Glomerular endothelial cell (primary cell): ENCODE results near the gene SLC38A8. TPM values are rescaled to one million over a fixed set of nuclear protein-coding genes. Genes with fewer than 3 reads are reported as not detected.

ENCODE experiments used
- DNase-seq: peaks from one replicate; pipeline ENCODE4 v3.0.0-alpha.2; 2011; ENCODE audit warnings: low read depth, low spot score; ENCODE audit errors: extremely low read depth
- total RNA-seq: library from RNA; depleted of rRNA; stranded (reverse); fragments of >200 nt; gene quantifications from 2 replicates; pipeline ENCODE4 v1.2.3, GENCODE V29; 2015

Gene SLC38A8
- total RNA-seq, 1 donor from 2014 or later, result not detected

- DNase-seq, result no peak
Measured at GRCh38 chr16:84068783-84069462, 26.3 kb upstream of the SLC38A8 start.

- no peak for DNase-seq
Measured at GRCh38 chr16:84068041-84068440, 25.4 kb upstream of the SLC38A8 start.

DNA sequence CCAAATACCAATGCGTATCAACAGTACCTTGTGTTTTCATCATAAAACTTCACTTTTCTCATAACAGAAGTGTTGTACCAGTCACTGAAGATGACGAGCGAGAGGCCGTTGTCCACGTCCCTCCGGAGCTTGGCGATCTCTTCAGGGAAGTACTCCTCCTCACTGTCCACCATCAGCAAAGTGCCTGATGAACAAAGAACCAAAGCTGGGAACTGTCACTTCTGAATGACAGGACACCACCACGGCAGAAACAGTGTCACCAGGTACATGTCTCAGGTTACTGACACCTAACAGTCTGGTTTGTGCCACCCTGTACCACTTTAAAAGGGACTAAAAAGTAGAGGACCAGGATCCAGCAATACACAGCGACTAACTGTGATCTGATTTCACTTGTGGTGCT lies 25.0 kb upstream of the SLC38A8 start:
- DNase-seq, result no peak

DNA sequence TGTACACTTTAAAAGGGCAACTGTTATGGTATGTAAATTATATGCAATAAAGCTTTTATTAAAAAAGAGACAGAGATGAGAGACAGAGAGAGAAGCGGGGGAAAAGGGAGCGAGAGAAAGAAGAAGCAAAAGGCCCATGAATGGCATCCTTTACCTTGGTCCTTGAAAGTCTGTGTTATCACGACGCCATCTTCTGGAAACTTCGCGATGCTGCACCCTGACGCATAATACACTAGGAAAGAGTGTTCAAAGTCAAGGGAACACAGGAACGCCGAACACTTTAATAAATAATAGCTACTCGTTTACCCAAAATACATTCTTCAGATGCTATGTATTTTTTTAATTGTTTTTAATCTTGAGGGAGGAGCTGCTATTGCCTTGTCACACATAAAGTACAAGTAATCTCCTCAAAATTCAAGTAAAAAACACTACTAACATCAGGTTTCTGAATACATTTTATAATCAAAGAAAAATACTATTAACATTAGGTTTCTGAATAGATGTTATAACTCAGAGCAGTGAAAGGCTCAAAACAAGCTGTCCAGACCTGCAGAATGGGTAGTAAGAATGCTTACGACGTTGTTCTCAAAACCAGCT lies 23.0 kb upstream of the SLC38A8 start:
- no peak for DNase-seq

DNA sequence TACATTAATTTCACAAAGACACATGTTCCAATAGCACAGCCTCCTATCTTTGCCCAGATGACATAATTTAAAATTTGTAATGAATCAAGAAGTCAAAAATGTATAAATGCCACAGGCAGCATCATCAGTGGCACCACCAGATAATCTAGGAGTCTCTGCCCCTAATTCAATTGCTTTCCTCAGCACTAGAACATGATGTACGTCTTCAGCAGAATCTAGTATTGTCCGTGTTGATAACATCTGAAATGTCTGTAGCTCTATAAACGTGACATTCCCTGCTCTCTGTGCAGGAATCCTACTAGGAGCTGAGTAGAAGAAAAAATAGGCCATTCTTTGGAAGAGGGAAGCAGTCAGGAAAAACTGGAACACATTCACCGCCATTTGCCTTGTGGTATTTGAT lies 21.4 kb upstream of the SLC38A8 start:
- no peak for DNase-seq

DNA sequence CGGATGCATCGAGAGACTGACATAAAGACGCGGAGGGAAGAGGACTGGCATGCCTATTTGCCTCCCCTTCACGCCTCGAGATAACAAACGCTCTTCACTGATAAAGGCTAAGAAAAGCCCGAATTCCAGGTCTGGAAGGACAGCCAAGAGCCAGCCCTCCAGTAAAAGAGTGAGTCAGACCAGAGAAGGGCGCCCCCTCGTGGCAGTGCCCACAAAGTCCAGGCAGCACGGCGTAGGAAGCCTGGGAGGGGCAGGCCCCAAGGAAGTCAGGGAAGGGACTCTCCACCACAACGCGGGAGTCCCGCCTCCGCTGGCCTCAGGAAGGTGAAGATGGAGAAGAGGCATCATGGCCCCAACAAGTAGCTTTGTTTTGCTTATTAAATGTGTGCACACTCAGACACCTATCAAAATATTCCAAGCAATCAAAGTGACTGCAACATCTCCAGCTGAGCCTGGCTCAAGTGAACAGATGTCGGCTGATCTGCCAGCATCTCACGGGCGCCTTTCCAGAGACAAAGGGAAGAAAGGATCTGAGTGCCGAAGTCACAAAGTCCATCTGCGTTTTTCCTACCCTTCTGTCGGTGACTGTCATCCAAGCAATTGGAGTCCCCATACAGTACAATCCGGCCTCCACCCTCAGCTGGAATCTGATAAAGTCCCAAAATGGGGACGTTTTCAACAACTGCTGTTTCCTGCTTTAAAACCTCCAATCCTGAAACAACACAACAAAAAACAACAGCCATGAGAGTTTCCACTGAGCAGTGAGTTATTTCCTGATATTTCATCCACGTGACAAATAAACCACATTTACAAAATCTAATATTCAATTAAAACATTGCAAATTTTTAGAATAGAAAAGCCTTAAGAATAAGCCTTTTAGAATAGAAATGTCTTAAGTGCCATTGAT lies 20.4 kb upstream of the SLC38A8 start:
- no peak for DNase-seq

DNA sequence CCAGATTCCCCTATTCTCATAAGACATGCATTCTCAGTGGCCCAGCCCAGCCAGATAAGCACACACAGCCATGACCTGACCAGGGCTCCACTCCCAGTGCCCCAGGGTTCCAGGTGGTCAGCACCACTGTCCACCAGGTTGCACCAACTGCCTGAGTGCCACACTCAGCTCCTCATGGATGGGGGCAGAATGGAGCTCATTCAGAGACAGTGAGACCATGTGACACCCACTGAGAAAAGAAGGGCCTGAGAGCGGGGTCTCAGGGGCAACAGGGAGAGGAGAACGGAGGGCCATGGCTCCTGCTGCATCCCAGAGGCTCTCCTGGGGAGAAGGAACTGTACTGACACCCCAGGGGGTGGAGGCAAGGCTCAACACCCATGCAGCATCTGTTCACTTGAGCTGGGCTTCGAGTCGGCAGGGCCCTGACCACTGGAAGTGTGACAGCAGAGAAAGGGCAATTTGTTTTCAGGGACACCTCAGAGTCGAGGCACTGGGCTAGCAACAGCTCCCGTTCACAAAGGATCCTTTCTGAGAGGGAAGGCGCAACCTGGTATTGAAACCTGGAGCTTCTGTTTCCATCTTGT lies 18.7 kb upstream of the SLC38A8 start:
- no peak for DNase-seq

GRCh38 chr16:84059946-84060901 lies 17.6 kb upstream of the SLC38A8 start:
- no peak for DNase-seq

- no peak for DNase-seq
Measured at GRCh38 chr16:84059111-84059510, 16.5 kb upstream of the SLC38A8 start.

DNA sequence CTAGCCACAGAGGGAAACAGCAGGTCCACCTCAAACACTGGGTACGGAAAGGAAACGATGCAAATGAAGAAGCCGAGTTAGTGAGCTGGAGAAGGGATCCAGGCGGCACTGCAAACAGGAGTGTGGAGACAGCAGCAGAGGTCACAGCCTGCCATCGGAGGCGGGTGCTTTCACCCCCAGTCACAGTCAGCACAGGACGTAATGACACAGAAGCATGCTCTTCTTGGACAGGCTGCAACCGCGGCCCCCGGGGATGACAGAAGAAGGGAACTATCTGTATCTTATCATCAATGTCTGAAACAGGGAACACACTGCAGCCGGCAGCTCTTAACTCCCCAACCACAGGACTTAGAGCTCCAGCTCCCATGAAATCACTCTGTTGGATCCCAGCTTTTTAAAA lies 16.1 kb upstream of the SLC38A8 start:
- DNase-seq, result no peak

DNA sequence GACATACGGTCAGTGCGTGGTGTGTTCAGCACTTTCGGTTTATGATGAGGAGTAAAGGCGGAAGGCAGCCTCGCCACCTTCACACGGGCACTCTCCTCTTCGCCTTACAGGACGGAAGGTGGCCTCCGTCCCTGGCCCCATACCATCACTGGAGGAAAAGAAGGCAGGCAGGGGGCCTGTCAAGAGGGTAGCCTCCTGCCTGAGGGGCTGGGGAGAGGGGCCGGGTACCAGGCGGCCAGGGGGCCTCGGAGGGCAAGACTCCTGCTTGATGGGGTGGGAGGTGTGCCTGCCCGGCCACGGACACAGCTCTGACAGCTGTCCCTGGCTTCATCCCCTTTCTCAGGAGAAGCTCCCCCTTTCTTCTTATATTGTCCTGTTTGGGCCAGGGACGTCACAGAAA lies 15.6 kb upstream of the SLC38A8 start:
- DNase-seq, result no peak

GRCh38 chr16:84056933-84057332 lies 14.3 kb upstream of the SLC38A8 start:
- DNase-seq, result no peak

DNA sequence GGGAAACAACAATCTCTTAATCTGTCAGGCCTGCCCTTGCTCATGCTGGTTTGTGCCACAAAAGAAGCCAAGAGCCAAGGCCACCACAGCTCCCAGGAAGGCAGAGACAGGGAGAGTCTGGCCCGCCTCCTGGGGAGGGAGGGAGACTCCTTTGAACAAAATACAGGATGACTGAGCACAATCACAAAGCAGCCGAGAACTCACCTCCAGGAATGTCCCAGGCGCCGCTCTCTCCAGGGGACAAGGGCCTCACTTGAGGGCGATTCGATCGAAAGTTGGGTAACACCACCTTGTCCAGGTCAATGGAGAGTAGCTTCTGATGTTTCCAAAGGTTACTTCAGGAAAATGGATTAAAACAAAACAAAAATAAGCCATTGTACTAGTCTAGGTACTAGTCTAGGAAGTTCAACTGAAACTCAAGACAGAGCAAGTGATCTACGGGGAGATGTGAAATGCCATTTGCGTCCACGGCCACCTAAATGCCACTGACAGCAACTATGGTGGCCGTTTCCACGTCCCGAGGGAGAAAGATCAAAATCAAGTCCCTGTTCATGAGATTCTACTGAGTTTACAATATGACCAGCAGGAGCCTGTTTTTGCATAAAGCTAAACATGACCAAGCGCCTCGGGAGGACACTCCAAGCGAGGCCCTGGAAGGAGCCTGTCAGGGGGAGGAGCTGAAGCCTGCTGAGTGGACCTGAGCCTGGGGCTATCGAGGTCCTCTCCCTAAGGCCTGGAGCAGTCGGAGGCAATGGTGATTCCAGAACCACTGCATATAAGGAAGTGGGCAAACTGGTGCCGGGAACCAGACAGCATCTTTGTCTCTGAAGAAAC lies 13.4 kb upstream of the SLC38A8 start:
- no peak for DNase-seq

DNA sequence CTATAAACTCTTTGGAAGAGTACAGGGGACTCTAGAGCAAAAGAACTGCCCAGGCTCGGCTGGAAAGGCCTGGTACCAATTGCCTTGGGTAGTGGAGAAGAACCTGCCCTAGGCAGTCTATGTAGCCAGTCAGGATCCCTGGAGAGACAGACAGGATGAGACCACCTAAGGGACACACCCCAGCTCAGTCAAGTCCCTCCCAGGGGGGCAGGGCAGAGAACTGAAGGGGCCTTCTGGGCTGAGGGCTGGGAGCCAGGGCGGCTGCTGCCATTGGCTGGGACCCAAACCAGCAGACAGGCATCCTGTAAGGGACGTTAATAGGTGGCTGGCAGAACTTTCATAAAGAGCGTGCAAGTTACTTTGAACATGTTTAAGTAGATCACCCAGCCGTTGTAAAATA lies 12.8 kb upstream of the SLC38A8 start:
- DNase-seq, result no peak

- DNase-seq, result no peak
Measured at GRCh38 chr16:84054916-84055315, 12.3 kb upstream of the SLC38A8 start.

DNA sequence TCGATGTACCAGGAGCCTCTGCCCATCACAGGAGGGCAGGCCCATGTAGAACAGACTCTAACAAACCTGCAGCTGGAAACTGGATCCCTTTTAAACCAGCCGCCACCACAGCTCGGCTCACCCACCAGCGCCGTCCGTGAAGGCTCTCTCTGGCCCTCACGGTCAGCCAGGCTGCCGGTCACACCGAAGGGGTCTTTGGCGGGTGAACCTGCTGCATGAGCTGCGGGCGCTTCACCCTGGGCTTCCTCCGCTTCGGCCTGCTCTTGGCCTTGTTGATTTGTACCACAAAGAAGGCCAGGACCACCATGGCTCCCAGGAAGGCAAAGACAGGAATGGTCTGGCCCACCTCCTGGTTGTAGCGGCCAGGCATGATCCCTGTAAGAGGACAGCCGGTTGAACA lies 11.7 kb upstream of the SLC38A8 start:
- DNase-seq, result no peak

DNA sequence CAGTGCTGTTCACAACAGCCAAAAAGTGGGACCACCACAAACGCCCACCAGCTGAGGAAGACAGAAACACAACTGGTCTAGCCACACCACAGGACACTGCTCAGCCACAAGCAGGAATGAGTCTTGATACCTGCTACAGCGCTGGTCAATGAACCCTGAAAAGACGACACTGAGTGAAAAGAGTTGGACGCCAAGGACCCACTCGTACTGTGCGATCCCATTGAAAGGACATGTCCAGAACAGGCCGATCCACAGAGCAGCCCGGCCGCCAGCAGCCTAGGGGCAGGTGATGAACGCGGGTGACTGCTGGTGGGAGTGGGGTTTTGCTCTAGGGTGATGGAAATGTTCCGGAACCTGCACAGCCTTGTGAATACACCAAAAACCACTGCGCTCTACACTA lies 10.6 kb upstream of the SLC38A8 start:
- no peak for DNase-seq

DNA sequence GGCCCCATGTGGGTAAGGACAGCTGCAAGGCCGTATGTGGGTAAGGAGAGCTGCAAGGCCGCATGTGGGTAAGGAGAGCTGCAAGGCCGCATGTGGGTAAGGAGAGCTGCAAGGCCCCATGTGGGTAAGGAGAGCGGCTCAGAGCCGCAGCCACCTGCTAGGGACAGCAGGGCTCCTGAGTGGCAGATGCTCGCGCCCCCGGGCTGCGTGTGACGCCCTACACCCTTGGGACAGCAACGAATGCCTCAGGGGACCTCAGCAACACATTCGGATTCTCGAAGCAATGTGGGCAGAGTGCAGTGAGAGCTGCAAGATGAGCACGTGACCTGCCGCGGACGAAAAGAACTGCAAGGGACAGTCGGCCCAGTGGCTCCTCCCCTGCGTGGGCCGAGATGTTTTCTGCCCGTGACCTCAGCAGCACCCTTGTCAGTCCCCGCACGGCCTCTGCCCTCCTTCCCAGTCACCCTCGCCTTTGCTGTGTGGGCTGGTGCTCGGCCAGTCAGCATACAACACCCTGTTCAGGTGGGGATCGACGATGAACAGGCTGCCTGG lies 9.6 kb upstream of the SLC38A8 start:
- no peak for DNase-seq

DNA sequence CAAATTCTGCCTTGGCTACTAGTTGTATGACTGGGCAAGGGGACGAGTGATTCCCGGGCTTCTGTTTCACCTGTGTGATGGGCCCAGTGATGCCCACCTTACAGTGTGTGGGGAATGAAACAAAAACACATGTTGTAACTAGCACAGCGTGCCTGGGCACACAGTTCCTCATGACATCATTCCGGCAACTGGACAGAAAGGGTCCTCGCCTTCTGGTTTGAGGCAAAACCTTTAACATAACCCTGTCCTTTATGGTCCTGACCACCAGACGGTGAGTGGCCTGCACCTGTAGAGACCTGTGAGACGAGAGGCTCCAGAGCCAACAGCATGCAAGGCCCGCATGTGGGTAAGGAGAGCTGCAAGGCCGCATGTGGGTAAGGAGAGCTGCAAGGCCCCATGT lies 7.7 kb upstream of the SLC38A8 start:
- no peak for DNase-seq
